Head of caudate nucleus (tissue), 42 donors: Measurements from ENCODE around the gene UPK1A.
"Not testable (repeated sequence)": the region's sequence is repeated elsewhere in the genome, so short reads cannot be mapped to it uniquely, and the experiment has no call there.

Experiments used
- DNase-seq, 42 donors: peaks; one replicate each; pipeline versions ENCODE4 v3.0.0 to v3.0.0-alpha.2; 2020 to 2021; ENCODE audit warnings: mixed read lengths in 7 of 42
- intact Hi-C: fragments of 100-400 bp; cut with DNase I; formaldehyde crosslinking; loops from one replicate; pipeline ENCODE4 v1.15.0; 2022

The UPK1A gene

DNA sequence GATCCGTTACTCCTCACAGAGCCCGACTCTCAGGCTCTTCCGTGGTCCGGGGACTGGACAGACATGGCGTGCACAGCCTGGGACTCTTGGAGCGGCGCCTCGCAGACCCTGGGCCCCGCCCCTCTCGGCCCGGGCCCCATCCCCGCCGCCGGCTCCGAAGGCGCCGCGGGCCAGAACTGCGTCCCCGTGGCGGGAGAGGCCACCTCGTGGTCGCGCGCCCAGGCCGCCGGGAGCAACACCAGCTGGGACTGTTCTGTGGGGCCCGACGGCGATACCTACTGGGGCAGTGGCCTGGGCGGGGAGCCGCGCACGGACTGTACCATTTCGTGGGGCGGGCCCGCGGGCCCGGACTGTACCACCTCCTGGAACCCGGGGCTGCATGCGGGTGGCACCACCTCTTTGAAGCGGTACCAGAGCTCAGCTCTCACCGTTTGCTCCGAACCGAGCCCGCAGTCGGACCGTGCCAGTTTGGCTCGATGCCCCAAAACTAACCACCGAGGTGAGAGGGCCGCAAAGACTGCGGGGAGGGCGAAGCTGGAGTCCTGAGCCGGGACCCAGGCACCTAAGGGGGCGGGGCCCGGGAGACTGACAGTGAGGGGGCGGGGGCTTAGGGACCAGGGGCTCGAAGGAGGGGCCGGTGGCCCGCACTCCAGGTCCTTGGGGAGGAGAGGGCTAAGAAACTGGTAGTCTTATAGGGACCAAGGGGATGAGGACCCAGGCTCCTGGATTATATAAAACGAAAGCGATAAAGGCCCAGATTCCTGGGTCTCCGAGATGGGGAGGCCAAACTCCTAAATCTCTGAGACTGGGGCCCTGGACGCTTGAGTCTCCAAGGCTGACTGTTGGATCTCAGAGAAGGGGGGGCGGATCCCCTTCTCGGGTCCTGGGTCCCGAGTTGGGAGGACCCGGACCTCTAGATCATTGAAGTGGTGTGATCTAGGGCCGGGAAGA lies 22.8 kb upstream of the UPK1A start:
- DNase-seq: peak in 40 of 42 donors; percentile 38 to 80 (median 57)
- intact Hi-C loops: no loop called here

- intact Hi-C loops: no loop called here
- peak; percentile 37 to 87 (median 74) for DNase-seq
Observed at GRCh38 chr19:35644206-35644986, 21.9 kb upstream of the UPK1A start.

- peak; percentile 46 to 89 (median 76) for DNase-seq
- intact Hi-C loops: no loop called here
Observed at GRCh38 chr19:35644987-35645679, 21.2 kb upstream of the UPK1A start.

DNA sequence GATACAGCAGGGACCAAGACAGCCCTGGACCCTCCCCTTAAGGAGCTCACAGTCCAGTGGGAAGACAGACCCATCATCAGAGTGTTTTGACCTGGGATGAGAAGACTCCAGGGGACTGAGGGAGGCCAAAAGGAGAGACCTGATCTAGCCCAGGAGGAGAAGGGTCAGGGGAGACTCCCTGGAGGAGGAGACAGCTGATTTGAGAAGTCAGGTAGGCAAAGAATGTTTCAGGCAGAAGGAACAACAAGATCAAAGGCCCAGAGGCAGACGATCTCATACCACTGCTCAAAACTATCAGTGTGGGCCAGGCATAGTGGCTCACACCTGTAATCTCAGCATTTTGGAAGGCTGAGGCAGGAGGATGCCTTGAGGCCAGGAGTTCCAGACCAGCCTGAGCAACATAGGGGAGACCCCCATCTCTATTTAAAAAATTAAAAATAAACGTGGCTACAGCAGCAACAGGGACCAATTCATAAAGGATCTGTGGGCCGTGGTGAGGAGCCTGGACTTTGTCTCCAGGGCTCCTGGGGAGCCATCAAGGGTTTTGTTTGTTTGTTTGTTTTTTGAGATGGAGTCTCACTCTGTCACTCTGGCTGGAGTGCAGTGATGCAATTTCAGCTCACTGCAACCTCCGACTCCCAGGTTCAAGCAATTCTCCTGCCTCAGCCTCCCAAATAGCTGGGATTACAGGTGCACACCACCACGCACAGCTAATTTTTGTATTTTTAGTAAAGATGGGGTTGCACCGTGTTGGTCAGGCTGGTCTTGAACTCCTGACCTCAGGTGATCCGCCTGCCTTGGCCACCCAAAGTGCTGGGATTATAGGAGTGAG lies 20.4 kb upstream of the UPK1A start:
- intact Hi-C loops: no loop called here
- no peak for DNase-seq

DNA sequence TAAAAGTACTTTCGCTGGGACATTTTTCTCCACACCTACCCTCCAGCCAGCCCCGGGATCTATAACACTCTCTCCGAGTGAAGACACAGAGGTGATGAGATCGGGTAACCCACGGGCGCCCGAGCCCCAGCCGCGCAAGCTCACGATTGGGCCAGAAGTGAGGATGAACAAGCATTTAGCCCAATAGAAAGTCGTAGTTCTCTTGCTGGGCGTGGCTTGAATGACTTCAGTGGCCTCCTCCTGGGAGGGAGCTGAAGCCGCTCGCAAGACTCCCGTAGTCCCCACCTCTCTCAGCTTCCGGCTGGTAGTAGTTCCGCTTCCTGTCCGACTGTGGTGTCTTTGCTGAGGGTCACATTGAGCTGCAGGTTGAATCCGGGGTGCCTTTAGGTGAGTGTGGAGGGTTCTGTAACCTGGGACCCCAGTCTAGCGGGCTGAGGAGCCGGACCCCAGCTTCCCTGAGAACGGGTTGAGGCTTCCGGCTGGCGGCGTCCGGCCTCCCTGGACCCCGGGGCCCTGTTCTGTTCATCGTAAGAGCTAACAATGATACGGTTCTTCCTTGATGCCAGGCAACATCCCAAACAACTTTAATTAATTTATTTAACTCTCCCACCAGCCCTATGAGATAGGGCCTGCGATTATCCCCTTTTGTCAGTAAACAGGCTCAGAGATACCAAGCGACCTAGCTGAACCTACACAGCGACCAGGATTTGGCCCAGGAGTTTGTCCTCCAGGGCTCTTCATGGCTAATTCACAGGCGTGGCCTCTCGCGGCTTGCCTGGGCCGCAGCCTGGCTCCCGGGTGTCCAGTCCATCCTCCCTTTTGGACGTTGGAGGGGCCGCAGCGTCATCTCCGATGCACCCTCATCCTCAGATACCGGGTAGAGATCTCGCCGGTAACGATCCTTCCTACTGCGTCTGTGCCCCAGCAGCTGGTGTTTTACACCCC lies 18.0 kb upstream of the UPK1A start, which contains the start of gene COX6B1:
Gene COX6B1, plus strand, starts transcription at position 307 of the 945 bp plus-strand sequence. CDS start 2,921 bp downstream, outside the sequence.
- intact Hi-C loops: loop anchor here (2.0 kb wide), 1 partner anchor 19 kb away; the partner anchor contains the start of gene RBM42

GRCh38 chr19:35650581-35650980 lies 15.7 kb upstream of the UPK1A start:
- DNase-seq: no peak
- intact Hi-C loops: no loop called here

More for the DNA sequence above, 18.0 kb upstream of the UPK1A start, which contains the start of gene COX6B1:
- DNase-seq: peak; percentile 89 to 99 (median 97)

DNA sequence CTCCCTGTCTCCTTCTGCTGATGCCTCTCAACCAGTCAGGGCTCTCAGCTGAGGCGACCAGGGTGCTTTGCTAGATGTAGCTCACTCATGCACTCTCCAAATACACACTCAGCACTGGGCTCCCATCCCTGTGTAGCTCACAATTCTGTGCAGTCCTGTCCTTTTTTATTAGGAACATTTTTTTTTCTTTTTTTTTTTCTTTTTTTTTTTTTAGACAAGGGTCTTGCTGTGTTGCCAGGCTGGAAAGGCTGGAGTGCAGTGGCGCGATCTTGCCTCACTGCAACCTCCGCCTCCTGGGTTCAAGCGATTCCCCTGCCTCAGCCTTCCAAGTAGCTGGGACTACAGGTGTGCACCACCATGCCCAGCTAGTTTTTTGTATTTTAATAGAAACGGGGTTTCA lies 11.5 kb upstream of the UPK1A start:
- intact Hi-C loops: not testable (repeated sequence)

GRCh38 chr19:35655600-35655999 lies 10.7 kb upstream of the UPK1A start:
- intact Hi-C loops: no loop called here
- no peak for DNase-seq

More for the DNA sequence above, 11.5 kb upstream of the UPK1A start:
- DNase-seq: not testable (repeated sequence)

- intact Hi-C loops: no loop called here
- no peak for DNase-seq
Observed at GRCh38 chr19:35656700-35657099, 9.6 kb upstream of the UPK1A start.

GRCh38 chr19:35657904-35658700 lies 8.2 kb upstream of the UPK1A start:
- no peak for DNase-seq
- intact Hi-C loops: no loop called here

- no peak for DNase-seq
- intact Hi-C loops: no loop called here
Observed at GRCh38 chr19:35661995-35662340, 4.3 kb upstream of the UPK1A start.

- no peak for DNase-seq
- intact Hi-C loops: no loop called here
Observed at GRCh38 chr19:35663981-35664380, 2.3 kb upstream of the UPK1A start.

GRCh38 chr19:35665157-35665556 lies 1.2 kb upstream of the UPK1A start:
- intact Hi-C loops: no loop called here
- DNase-seq: no peak

DNA sequence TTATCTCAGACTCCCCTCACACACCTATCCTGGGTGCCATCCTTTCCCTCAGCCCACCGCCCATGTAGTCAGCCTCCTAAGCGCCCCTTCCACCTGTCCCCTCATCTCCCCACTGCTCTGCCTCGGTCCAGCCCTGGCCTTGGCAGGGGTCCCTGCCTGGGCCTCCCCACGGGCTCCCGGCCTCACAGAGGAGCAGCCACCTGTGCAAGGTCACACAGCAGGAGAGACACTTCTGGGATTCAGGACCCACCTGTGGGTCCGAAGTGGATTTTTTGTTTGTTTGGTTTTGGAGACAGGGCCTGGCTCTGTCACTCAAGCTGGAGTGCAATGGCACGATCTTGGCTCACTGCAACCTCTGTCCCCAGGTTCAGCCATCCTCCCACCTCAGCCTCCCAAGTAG lies 713 bp upstream of the UPK1A start:
- no peak for DNase-seq
- intact Hi-C loops: no loop called here

- intact Hi-C loops: no loop called here
- no peak for DNase-seq
Observed at GRCh38 chr19:35669566-35669965, 3.2 kb downstream of the UPK1A start.

DNA sequence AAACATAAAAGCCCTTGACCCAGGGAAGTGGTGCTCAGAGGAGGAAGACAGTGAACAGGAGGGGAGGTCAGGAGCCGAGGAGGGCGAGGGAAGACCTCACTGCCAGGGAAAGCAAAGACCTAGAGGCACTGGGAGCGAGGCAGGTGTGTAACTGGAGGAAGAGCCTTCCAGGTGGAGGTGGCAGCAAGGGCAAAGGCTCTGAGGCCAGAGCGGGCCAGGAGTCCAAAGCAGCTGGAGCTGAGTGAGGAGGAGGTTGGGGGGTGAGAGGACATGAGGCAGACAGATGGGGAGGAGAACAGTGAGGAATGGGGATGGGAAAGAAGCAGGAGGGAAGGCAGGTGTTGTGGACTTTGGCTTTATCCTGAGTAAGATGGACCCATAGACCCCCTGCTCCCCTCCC lies 3.7 kb downstream of the UPK1A start:
- DNase-seq: no peak
- intact Hi-C loops: no loop called here

- no peak for DNase-seq
- intact Hi-C loops: no loop called here
Observed at GRCh38 chr19:35670686-35671085, 4.4 kb downstream of the UPK1A start.
